Keratinocyte (primary cell): ENCODE data around the gene LRGUK.
"Not testable (repeated sequence)": the region's sequence is repeated elsewhere in the genome, so short reads cannot be mapped to it uniquely, and the experiment has no call there.

Experiments
- EZH2 ChIP-seq: IDR thresholded peaks from one replicate; pipeline ENCODE4 v1.6.1; 2012; ENCODE audit warnings: inconsistent platforms, mild to moderate bottlenecking, low read length, moderate library complexity
- TF ChIP-seq, protein P1 (sequence below), 3 experiments: IDR thresholded peaks in 1 of 3; conservative IDR thresholded peaks in 1 of 3; optimal IDR thresholded peaks in 1 of 3; 2 replicates in 2 of 3; 3 replicates in 1 of 3; pipeline versions ENCODE3 to v1.5.1; 2011; ENCODE audit warnings: low read length in 3 of 3, mild to moderate bottlenecking in 3 of 3, moderate library complexity in 2 of 3, control low read depth in 1 of 3, inconsistent platforms in 1 of 3; ENCODE audit not compliant: insufficient read depth in 2 of 3; ENCODE audit errors: extremely low read depth in 1 of 3

DNA sequence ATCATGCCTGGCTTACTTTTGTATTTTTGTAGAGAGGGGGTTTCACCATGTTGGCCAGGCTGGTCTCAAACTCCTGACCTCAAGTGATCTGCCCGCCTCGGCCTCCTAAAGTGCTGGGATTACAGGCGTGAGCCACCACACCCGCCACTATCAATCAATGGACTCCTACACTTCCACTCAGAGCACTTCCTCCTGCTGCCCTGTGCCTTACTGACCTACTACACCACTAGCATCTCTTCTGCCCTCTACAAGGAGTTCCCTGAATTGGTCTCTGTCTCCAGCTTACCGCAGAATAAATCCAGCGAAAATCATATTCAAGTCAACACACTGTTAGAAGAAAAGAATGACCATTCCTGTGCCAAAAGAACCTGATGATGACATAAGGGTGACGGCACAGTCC lies 168.8 kb downstream of the LRGUK start:
- TF ChIP-seq, protein P1, sequence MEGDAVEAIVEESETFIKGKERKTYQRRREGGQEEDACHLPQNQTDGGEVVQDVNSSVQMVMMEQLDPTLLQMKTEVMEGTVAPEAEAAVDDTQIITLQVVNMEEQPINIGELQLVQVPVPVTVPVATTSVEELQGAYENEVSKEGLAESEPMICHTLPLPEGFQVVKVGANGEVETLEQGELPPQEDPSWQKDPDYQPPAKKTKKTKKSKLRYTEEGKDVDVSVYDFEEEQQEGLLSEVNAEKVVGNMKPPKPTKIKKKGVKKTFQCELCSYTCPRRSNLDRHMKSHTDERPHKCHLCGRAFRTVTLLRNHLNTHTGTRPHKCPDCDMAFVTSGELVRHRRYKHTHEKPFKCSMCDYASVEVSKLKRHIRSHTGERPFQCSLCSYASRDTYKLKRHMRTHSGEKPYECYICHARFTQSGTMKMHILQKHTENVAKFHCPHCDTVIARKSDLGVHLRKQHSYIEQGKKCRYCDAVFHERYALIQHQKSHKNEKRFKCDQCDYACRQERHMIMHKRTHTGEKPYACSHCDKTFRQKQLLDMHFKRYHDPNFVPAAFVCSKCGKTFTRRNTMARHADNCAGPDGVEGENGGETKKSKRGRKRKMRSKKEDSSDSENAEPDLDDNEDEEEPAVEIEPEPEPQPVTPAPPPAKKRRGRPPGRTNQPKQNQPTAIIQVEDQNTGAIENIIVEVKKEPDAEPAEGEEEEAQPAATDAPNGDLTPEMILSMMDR (optimal IDR thresholded peaks at IDR 0.05 in 1 of 3, IDR thresholded peaks at IDR 0.05 in 1 of 3, conservative IDR thresholded peaks at IDR 0.05 in 1 of 3; ENCODE audit: extremely low read depth in 1 of 3, insufficient read depth in 2 of 3, low read length in 3 of 3) = not testable (repeated sequence)
- TF ChIP-seq EZH2 = not testable (repeated sequence)
